WTC11 (cell line): ENCODE measurements around the gene IPO11. TPM values are rescaled to one million over a fixed set of nuclear protein-coding genes. Genes with fewer than 3 reads are reported as not detected.

Experiments
- ATF3 ChIP-seq: sonication (generic); formaldehyde crosslinking; conservative IDR thresholded peaks from 2 replicates; pipeline ENCODE4 v1.8.1; 2022; ENCODE audit warnings: mild to moderate bottlenecking, missing genetic modification reagents
- CREB1 ChIP-seq: sonication (generic); formaldehyde crosslinking; IDR thresholded peaks from 2 replicates; pipeline ENCODE4 v1.8.0; 2023; ENCODE audit warnings: mild to moderate bottlenecking, missing genetic modification reagents
- CREM ChIP-seq: sonication (generic); formaldehyde crosslinking; IDR thresholded peaks from 2 replicates; pipeline ENCODE4 v1.8.1; 2022; ENCODE audit warnings: mild to moderate bottlenecking, missing genetic modification reagents, moderate library complexity
- FOXJ3 ChIP-seq: sonication (generic); formaldehyde crosslinking; IDR thresholded peaks from 2 replicates; pipeline ENCODE4 v1.9.0; 2021; ENCODE audit warnings: missing genetic modification reagents, mild to moderate bottlenecking, borderline replicate concordance
- FOXK1 ChIP-seq: sonication (generic); formaldehyde crosslinking; IDR thresholded peaks from 2 replicates; pipeline ENCODE4 v1.8.0; 2022; ENCODE audit warnings: mild to moderate bottlenecking, moderate library complexity, missing genetic modification reagents
- GRHL2 ChIP-seq: fragments of 250-450 bp; sonication (Bioruptor Pico); IDR thresholded peaks from 2 replicates; pipeline ENCODE4 v1.8.0; 2022; ENCODE audit warnings: mild to moderate bottlenecking, moderate library complexity; ENCODE audit not compliant: insufficient replicate concordance, severe bottlenecking
- IRF2 ChIP-seq: sonication (generic); formaldehyde crosslinking; IDR thresholded peaks from 2 replicates; pipeline ENCODE4 v1.8.0; 2022; ENCODE audit warnings: low read depth, missing genetic modification reagents, borderline replicate concordance
- JAZF1 ChIP-seq: fragments of 250-450 bp; sonication (Bioruptor Pico); IDR thresholded peaks from 2 replicates; pipeline ENCODE4 v1.9.0; 2021; ENCODE audit warnings: moderate library complexity, mild to moderate bottlenecking, inconsistent platforms
- KAT7 ChIP-seq: sonication (generic); formaldehyde crosslinking; IDR thresholded peaks from 2 replicates; pipeline ENCODE4 v1.8.1; 2023; ENCODE audit warnings: missing genetic modification reagents, mild to moderate bottlenecking, borderline replicate concordance
- NR2C2 ChIP-seq: sonication (generic); formaldehyde crosslinking; IDR thresholded peaks from 2 replicates; pipeline ENCODE4 v1.8.0; 2022; ENCODE audit warnings: mild to moderate bottlenecking, missing genetic modification reagents
- RORB ChIP-seq: fragments of 250-450 bp; sonication (Bioruptor Pico); IDR thresholded peaks from 2 replicates; pipeline ENCODE4 v1.9.0; 2021; ENCODE audit warnings: mild to moderate bottlenecking
- SP1 ChIP-seq: sonication (generic); formaldehyde crosslinking; conservative IDR thresholded peaks from 2 replicates; pipeline ENCODE4 v1.8.1; 2022; ENCODE audit warnings: missing genetic modification reagents
- STAT6 ChIP-seq: sonication (generic); formaldehyde crosslinking; conservative IDR thresholded peaks from 2 replicates; pipeline ENCODE4 v1.8.1; 2023; ENCODE audit warnings: mild to moderate bottlenecking, low read depth, missing genetic modification reagents, moderate library complexity
- TEAD1 ChIP-seq: sonication (generic); formaldehyde crosslinking; IDR thresholded peaks from 2 replicates; pipeline ENCODE4 v1.8.0; 2022; ENCODE audit warnings: mild to moderate bottlenecking, missing genetic modification reagents
- ZNF416 ChIP-seq: fragments of 250-450 bp; sonication (Bioruptor Pico); IDR thresholded peaks from 2 replicates; pipeline ENCODE4 v1.9.0; 2021; ENCODE audit warnings: mild to moderate bottlenecking, inconsistent platforms
- ZNF423 ChIP-seq: fragments of 250-450 bp; sonication (Bioruptor Pico); IDR thresholded peaks from 2 replicates; pipeline ENCODE4 v2.1.2; 2022; ENCODE audit warnings: mild to moderate bottlenecking, moderate library complexity
- ZNF512 ChIP-seq: sonication (generic); formaldehyde crosslinking; IDR thresholded peaks from 2 replicates; pipeline ENCODE4 v1.8.1; 2022; ENCODE audit warnings: missing genetic modification reagents, borderline replicate concordance
- ZSCAN18 ChIP-seq: fragments of 250-450 bp; sonication (Bioruptor Pico); IDR thresholded peaks from 2 replicates; pipeline ENCODE4 v2.1.2; 2022; ENCODE audit warnings: mild to moderate bottlenecking, moderate library complexity
- total RNA-seq: library from RNA; stranded (reverse); gene quantifications from 3 replicates; pipeline ENCODE4 v1.2.3, GENCODE V29; 2021
- TF ChIP-seq, protein P1 (sequence below): sonication (generic); formaldehyde crosslinking; IDR thresholded peaks from 2 replicates; pipeline ENCODE4 v1.8.1; 2022; ENCODE audit warnings: low read depth, missing genetic modification reagents, borderline replicate concordance
- TF ChIP-seq, protein P2 (sequence below): sonication (generic); formaldehyde crosslinking; IDR thresholded peaks from 2 replicates; pipeline ENCODE4 v1.8.0; 2023; ENCODE audit warnings: missing genetic modification reagents
- TF ChIP-seq, protein P3 (sequence below): fragments of 250-450 bp; sonication (Bioruptor Pico); IDR thresholded peaks from 2 replicates; pipeline ENCODE4 v1.9.0; 2021; ENCODE audit warnings: mild to moderate bottlenecking, borderline replicate concordance
- TF ChIP-seq, protein P4 (sequence below): sonication (generic); formaldehyde crosslinking; IDR thresholded peaks from 2 replicates; pipeline ENCODE4 v1.8.1; 2023; ENCODE audit warnings: mild to moderate bottlenecking, missing genetic modification reagents

IPO11 gene
- total RNA-seq, 1 experiment from 2014 or later: 61.9 TPM

- TF ChIP-seq, protein P1, sequence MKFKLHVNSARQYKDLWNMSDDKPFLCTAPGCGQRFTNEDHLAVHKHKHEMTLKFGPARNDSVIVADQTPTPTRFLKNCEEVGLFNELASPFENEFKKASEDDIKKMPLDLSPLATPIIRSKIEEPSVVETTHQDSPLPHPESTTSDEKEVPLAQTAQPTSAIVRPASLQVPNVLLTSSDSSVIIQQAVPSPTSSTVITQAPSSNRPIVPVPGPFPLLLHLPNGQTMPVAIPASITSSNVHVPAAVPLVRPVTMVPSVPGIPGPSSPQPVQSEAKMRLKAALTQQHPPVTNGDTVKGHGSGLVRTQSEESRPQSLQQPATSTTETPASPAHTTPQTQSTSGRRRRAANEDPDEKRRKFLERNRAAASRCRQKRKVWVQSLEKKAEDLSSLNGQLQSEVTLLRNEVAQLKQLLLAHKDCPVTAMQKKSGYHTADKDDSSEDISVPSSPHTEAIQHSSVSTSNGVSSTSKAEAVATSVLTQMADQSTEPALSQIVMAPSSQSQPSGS (CRISPR knock-in tag): no peak
- TF ChIP-seq GRHL2 (CRISPR knock-in tag) (no peak), NR2C2 (CRISPR knock-in tag) (no peak), RORB (CRISPR knock-in tag) (no peak), TEAD1 (CRISPR knock-in tag) (peak; percentile 64; the same call in 1 of the 2 replicates), JAZF1 (CRISPR knock-in tag) (no peak), KAT7 (CRISPR knock-in tag) (peak; percentile 97), STAT6 (no peak), ATF3 (CRISPR knock-in tag) (no peak), ZNF512 (no peak), ZNF416 (no peak), CREM (CRISPR knock-in tag) (peak; percentile 99), FOXK1 (peak; percentile 98), ZNF423 (CRISPR knock-in tag) (no peak), SP1 (CRISPR knock-in tag) (peak; percentile 86), ZSCAN18 (CRISPR knock-in tag) (no peak), IRF2 (CRISPR knock-in tag) (no peak), CREB1 (peak; percentile 79), FOXJ3 (CRISPR knock-in tag) (no peak)
- TF ChIP-seq, protein P2, sequence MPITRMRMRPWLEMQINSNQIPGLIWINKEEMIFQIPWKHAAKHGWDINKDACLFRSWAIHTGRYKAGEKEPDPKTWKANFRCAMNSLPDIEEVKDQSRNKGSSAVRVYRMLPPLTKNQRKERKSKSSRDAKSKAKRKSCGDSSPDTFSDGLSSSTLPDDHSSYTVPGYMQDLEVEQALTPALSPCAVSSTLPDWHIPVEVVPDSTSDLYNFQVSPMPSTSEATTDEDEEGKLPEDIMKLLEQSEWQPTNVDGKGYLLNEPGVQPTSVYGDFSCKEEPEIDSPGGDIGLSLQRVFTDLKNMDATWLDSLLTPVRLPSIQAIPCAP (CRISPR knock-in tag): 0 out of 2 replicates have a peak, but pooled peaks have one; percentile 27
- TF ChIP-seq, protein P3, sequence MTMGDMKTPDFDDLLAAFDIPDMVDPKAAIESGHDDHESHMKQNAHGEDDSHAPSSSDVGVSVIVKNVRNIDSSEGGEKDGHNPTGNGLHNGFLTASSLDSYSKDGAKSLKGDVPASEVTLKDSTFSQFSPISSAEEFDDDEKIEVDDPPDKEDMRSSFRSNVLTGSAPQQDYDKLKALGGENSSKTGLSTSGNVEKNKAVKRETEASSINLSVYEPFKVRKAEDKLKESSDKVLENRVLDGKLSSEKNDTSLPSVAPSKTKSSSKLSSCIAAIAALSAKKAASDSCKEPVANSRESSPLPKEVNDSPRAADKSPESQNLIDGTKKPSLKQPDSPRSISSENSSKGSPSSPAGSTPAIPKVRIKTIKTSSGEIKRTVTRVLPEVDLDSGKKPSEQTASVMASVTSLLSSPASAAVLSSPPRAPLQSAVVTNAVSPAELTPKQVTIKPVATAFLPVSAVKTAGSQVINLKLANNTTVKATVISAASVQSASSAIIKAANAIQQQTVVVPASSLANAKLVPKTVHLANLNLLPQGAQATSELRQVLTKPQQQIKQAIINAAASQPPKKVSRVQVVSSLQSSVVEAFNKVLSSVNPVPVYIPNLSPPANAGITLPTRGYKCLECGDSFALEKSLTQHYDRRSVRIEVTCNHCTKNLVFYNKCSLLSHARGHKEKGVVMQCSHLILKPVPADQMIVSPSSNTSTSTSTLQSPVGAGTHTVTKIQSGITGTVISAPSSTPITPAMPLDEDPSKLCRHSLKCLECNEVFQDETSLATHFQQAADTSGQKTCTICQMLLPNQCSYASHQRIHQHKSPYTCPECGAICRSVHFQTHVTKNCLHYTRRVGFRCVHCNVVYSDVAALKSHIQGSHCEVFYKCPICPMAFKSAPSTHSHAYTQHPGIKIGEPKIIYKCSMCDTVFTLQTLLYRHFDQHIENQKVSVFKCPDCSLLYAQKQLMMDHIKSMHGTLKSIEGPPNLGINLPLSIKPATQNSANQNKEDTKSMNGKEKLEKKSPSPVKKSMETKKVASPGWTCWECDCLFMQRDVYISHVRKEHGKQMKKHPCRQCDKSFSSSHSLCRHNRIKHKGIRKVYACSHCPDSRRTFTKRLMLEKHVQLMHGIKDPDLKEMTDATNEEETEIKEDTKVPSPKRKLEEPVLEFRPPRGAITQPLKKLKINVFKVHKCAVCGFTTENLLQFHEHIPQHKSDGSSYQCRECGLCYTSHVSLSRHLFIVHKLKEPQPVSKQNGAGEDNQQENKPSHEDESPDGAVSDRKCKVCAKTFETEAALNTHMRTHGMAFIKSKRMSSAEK (CRISPR knock-in tag): no peak
- TF ChIP-seq, protein P4, sequence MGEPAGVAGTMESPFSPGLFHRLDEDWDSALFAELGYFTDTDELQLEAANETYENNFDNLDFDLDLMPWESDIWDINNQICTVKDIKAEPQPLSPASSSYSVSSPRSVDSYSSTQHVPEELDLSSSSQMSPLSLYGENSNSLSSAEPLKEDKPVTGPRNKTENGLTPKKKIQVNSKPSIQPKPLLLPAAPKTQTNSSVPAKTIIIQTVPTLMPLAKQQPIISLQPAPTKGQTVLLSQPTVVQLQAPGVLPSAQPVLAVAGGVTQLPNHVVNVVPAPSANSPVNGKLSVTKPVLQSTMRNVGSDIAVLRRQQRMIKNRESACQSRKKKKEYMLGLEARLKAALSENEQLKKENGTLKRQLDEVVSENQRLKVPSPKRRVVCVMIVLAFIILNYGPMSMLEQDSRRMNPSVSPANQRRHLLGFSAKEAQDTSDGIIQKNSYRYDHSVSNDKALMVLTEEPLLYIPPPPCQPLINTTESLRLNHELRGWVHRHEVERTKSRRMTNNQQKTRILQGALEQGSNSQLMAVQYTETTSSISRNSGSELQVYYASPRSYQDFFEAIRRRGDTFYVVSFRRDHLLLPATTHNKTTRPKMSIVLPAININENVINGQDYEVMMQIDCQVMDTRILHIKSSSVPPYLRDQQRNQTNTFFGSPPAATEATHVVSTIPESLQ (CRISPR knock-in tag): no peak
Observed at GRCh38 chr5:62412549-62413329, at the start of gene IPO11 (continued).
